ENCODE data around the gene CRLF1. TPM values are rescaled to one million over a fixed set of nuclear protein-coding genes. Genes with fewer than 3 reads are reported as not detected.

Gene CRLF1
- total RNA-seq, 1 experiment from 2014 or later, result 16.2 TPM

- Mint-ChIP-seq H3K4me1 (peaks cover 30 to 46% of the 10 kb centered on the region in 2 experiments), H3K4me3 (no peak overlapping the region), H3K27ac (peak overlapping the region in 1 of 3 experiments; percentile 68; a peak in 1 of 7 replicates), H3K9me3 (no peaks in the 10 kb centered on the region), H3K36me3 (ENCODE audit: insufficient read depth in 1 of 3, low read depth in 3 of 3) (peaks cover 0 to 2% (median 2%) of the 10 kb centered on the region in 3 experiments; a peak in 1 of 7 replicates), H3K27me3 (ENCODE audit: low read depth) (peaks cover 2% of the 10 kb centered on the region)
- Histone ChIP-seq H2BK20ac (ENCODE audit: low read depth, low read length, poor library complexity, severe bottlenecking) (no peak overlapping the region), H3K56ac (ENCODE audit: insufficient read length, low read depth, low read length) (no peak overlapping the region), H3K23ac (ENCODE audit: insufficient read length, low read depth, low read length) (no peak overlapping the region), H4K5ac (ENCODE audit: insufficient read length, low read depth, low read length) (no peak overlapping the region), H3K27me3 (ENCODE audit: insufficient read depth, low read length) (no peaks in the 10 kb centered on the region), H2BK15ac (ENCODE audit: low read depth, low read length) (no peak overlapping the region), H2AK5ac (ENCODE audit: insufficient read length, low read length) (no peak overlapping the region), H2BK120ac (ENCODE audit: low read depth, low read length, poor library complexity, severe bottlenecking) (no peak overlapping the region), H3K9me3 (ENCODE audit: control insufficient read depth, low read depth, low read length) (no peaks in the 10 kb centered on the region), H3K4me2 (ENCODE audit: insufficient read depth, insufficient read length, low read length) (no peak overlapping the region), H4K8ac (replicated peaks; ENCODE audit: insufficient read length, low read depth, low read length) (no peak overlapping the region), H3T11ph (ENCODE audit: low read length) (no peak overlapping the region), H3K23me2 (ENCODE audit: insufficient read length, low read depth, low read length, poor library complexity, severe bottlenecking) (no peaks in the 10 kb centered on the region), H4K91ac (ENCODE audit: insufficient read length, low read depth, low read length) (no peak overlapping the region), H2AFZ (ENCODE audit: low read length) (no peak overlapping the region), H2BK5ac (ENCODE audit: insufficient read length, low read length) (no peak overlapping the region), H3K27ac (ENCODE audit: insufficient read length, low read depth, low read length) (no peak overlapping the region), H3K14ac (ENCODE audit: insufficient read depth, low read length) (no peak overlapping the region), H3K4me1 (ENCODE audit: insufficient read depth, low read length) (no peaks in the 10 kb centered on the region; the same call in 1 of the 2 replicates), H3K18ac (ENCODE audit: insufficient read length, low read depth, low read length) (no peak overlapping the region), H3K9ac (ENCODE audit: extremely low read depth, insufficient read length, low read length) (no peak overlapping the region), H3K4ac (ENCODE audit: low read depth, low read length) (no peak overlapping the region), H4K20me1 (ENCODE audit: control insufficient read depth, insufficient read depth, insufficient read length) (no peaks in the 10 kb centered on the region), H3K79me2 (ENCODE audit: insufficient read depth, low read length) (no peaks in the 10 kb centered on the region), H3K79me1 (ENCODE audit: insufficient read depth, low read depth, low read length, poor library complexity, severe bottlenecking) (no peaks in the 10 kb centered on the region), H2BK12ac (ENCODE audit: insufficient read length, low read depth, low read length) (no peak overlapping the region)
- WGBS (ENCODE audit: extremely low coverage, insufficient read length, low lambda C conversion rate), result no CpG with 5 or more reads among the region's 17 CpGs
- TF ChIP-seq CTCF (conservative IDR thresholded peaks at IDR 0.05), result no peak
- DNase-seq, result no peak
Measured at GRCh38 chr19:18650021-18650390, 43.4 kb upstream of the CRLF1 start.

Measured in H9 (cell line).